OCI-LY1 (cell line): ENCODE measurements around the gene ILF2.

Experiments used
- EZH2 ChIP-seq: fragments of 200-600 bp; sonication (generic), shearing (Covaris generic); IDR thresholded peaks from 2 replicates; pipeline ENCODE4 v1.8.0; 2017; ENCODE audit warnings: borderline replicate concordance, mixed run types, mild to moderate bottlenecking, antibody characterized with exemption, low read length, moderate library complexity, mixed read lengths
- TF ChIP-seq, protein P1 (sequence below): fragments of 200-600 bp; sonication (generic), shearing (Covaris generic); IDR thresholded peaks from 2 replicates; pipeline ENCODE4 v1.5.1; 2017; ENCODE audit warnings: mild to moderate bottlenecking, antibody characterized with exemption, low read length, moderate library complexity, mixed read lengths

DNA sequence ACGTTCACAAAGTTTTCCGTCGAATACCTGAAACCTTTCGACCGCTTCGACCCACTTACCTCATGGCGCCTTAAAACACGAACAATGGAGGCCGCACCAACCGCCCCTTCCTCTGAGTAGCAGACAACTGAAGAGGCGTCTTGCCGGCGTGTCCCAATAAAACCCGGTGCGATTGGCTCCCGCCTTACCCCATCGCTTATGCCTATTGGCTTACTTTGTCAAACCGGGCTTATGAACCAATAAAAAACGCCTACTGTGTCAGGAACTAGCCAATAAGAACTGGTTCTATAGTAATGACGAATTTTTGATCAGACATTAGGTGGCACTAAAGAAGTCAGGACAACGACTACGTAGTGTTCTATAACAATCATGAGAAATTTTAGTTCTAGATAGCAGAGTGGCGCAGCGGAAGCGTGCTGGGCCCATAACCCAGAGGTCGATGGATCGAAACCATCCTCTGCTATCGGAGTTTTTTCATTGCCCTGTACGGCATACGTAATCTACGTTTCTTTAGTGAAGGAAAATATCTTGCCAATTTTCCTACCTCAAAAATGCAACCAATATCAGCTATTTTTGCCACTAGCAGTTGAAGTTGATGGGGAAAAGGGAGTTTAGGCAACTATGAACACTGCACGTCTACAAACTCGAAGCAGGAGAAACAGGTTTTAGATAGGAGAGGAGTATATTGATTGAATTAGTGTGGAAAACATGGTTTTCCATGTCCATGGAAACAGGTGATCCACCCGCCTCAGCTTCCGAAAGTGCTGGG is at the start of gene ILF2:
- TF ChIP-seq, protein P1, sequence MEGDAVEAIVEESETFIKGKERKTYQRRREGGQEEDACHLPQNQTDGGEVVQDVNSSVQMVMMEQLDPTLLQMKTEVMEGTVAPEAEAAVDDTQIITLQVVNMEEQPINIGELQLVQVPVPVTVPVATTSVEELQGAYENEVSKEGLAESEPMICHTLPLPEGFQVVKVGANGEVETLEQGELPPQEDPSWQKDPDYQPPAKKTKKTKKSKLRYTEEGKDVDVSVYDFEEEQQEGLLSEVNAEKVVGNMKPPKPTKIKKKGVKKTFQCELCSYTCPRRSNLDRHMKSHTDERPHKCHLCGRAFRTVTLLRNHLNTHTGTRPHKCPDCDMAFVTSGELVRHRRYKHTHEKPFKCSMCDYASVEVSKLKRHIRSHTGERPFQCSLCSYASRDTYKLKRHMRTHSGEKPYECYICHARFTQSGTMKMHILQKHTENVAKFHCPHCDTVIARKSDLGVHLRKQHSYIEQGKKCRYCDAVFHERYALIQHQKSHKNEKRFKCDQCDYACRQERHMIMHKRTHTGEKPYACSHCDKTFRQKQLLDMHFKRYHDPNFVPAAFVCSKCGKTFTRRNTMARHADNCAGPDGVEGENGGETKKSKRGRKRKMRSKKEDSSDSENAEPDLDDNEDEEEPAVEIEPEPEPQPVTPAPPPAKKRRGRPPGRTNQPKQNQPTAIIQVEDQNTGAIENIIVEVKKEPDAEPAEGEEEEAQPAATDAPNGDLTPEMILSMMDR = peak; percentile 46; the same call in 1 of the 2 replicates
- no peak for TF ChIP-seq EZH2
